OCI-LY7 (cell line): ENCODE data around the gene DDX5. TPM values are rescaled to one million over a fixed set of nuclear protein-coding genes. Genes with fewer than 3 reads are reported as not detected.

Experiments
- Bru-seq: library from RNA; stranded (reverse); fragments of 400-500 nt; gene quantifications from one replicate; lab custom pipeline; 2021; lab: Mats Ljungman, UMichigan
- BruChase-seq, 2 experiments: library from RNA; stranded (reverse); fragments of 400-500 nt; gene quantifications; one replicate each; lab custom pipeline; 2021; lab: Mats Ljungman, UMichigan
- BruUV-seq: library from RNA; stranded (reverse); fragments of 400-500 nt; replicated peaks from 2 replicates; lab custom pipeline; 2021; lab: Mats Ljungman, UMichigan
- CTCF ChIA-PET: fragments of 300-600 bp; sonication (Branson Sonifier 250); formaldehyde crosslinking; loops from one replicate; lab custom pipeline; 2022; ENCODE audit warnings: antibody characterized with exemption; ENCODE audit not compliant: unreplicated experiment; lab: Charles Lee
- POLR2A ChIA-PET: fragments of 300-600 bp; sonication (Branson Sonifier 250); formaldehyde crosslinking; loops from one replicate; lab custom pipeline; 2022; ENCODE audit warnings: antibody characterized with exemption; lab: Charles Lee
- DNase-seq: peaks from one replicate; pipeline ENCODE4 v3.0.0-alpha.2; 2015; ENCODE audit warnings: low spot score
- H2AFZ ChIP-seq: fragments of 200-600 bp; sonication (generic), shearing (Covaris generic); 2 replicates; pipeline ENCODE4 v1.6.1; 2014; ENCODE audit warnings: mild to moderate bottlenecking, antibody characterized with exemption, low read length, moderate library complexity
- H3K27ac ChIP-seq: fragments of 200-600 bp; sonication (generic); 2 replicates; pipeline ENCODE4 v1.5.1; 2014; ENCODE audit warnings: mixed run types, low read depth, mild to moderate bottlenecking, moderate library complexity, low read length, inconsistent platforms; ENCODE audit not compliant: poor library complexity, severe bottlenecking
- H3K36me3 ChIP-seq: fragments of 200-600 bp; sonication (generic); 2 replicates; pipeline ENCODE4 v1.6.1; 2014; ENCODE audit warnings: mild to moderate bottlenecking, antibody characterized with exemption, low read length, moderate library complexity, mixed read lengths; ENCODE audit not compliant: insufficient read depth
- H3K4me1 ChIP-seq: fragments of 200-600 bp; sonication (generic); 2 replicates; pipeline ENCODE4 v1.5.1; 2014; ENCODE audit warnings: mild to moderate bottlenecking, low read length; ENCODE audit not compliant: insufficient read depth, poor library complexity, severe bottlenecking
- H3K4me2 ChIP-seq: fragments of 200-600 bp; sonication (generic); 2 replicates; pipeline ENCODE4 v1.6.1; 2014; ENCODE audit warnings: mild to moderate bottlenecking, low read length
- H3K4me3 ChIP-seq: fragments of 200-600 bp; sonication (generic); 2 replicates; pipeline ENCODE4 v1.5.1; 2014; ENCODE audit warnings: mild to moderate bottlenecking, low read depth, low read length; ENCODE audit not compliant: poor library complexity, severe bottlenecking
- H3K79me2 ChIP-seq: fragments of 200-600 bp; sonication (generic); 2 replicates; pipeline ENCODE4 v1.6.1; 2016; ENCODE audit warnings: low read depth, mild to moderate bottlenecking, low read length, moderate library complexity, mixed read lengths; ENCODE audit not compliant: insufficient read depth
- H3K9me2 ChIP-seq: fragments of 200-600 bp; sonication (generic); 2 replicates; pipeline ENCODE4 v1.6.1; 2016; ENCODE audit warnings: mild to moderate bottlenecking, low read length, mixed read lengths; ENCODE audit not compliant: insufficient read depth
- H3K9me3 ChIP-seq: fragments of 200-600 bp; sonication (generic); 2 replicates; pipeline ENCODE4 v1.6.1; 2014; ENCODE audit warnings: mild to moderate bottlenecking, mixed run types, low read length, mixed read lengths
- H4K20me1 ChIP-seq: fragments of 200-600 bp; sonication (generic); 2 replicates; pipeline ENCODE4 v1.6.1; 2014; ENCODE audit warnings: mild to moderate bottlenecking, antibody characterized with exemption, low read length, moderate library complexity, mixed read lengths; ENCODE audit not compliant: insufficient read depth
- CTCF ChIP-seq: fragments of 200-600 bp; sonication (generic); conservative IDR thresholded peaks from 2 replicates; pipeline ENCODE4 v1.5.1; 2014; ENCODE audit warnings: mild to moderate bottlenecking, antibody characterized with exemption, low read length, moderate library complexity, mixed read lengths
- EZH2phosphoT487 ChIP-seq: fragments of 200-600 bp; sonication (generic); IDR thresholded peaks from 2 replicates; pipeline ENCODE4 v1.6.1; 2018; ENCODE audit warnings: low read depth, borderline replicate concordance, mild to moderate bottlenecking, mixed run types, antibody characterized with exemption, low read length, moderate library complexity, mixed read lengths
- intact Hi-C: fragments of 100-400 bp; cut with micrococcal nuclease; formaldehyde crosslinking; loops from one replicate; pipeline ENCODE4 v1.10.0; 2022; ENCODE audit not compliant: unreplicated experiment
- long read RNA-seq: library from polyadenylated mRNA; stranded (forward); transcript quantifications from one replicate; pipeline ENCODE4 v2.0.0, GENCODE V29; 2022
- total RNA-seq, 2 experiments: library from RNA; depleted of rRNA in 1 of 2; stranded (reverse); fragments of >200 nt in 1 of 2; shearing (Covaris generic) in 1 of 2; gene quantifications; 2 replicates each; pipeline ENCODE4 v1.2.3, GENCODE V29; 2014 to 2022

The DDX5 gene
- 362 and 461 TPM in 2 replicates for total RNA-seq (2014; rRNA removed; shearing (Covaris generic))
- 815 and 857 TPM in 2 replicates for total RNA-seq (2022)
- Bru-seq, nascent RNA, result percentile 100 among the genes with signal in this experiment
- percentile 100 among the genes with signal in this experiment for BruChase-seq, experiment 1, labeled RNA remaining after a 6-hour chase
- BruChase-seq, experiment 2, labeled RNA remaining after a 2-hour chase, result percentile 100 among the genes with signal in this experiment
- long read RNA-seq, transcript DDX5-215 (12 exons, 3,558 nt), result minor isoform, 439 of 2,065 reads
- long read RNA-seq, transcript DDX5-201 (13 exons, 2,554 nt), result major isoform, 1,024 of 2,065 reads
- long read RNA-seq, partial matches to known transcripts, result 477 of 2,065 reads
- long read RNA-seq, other reads (novel, unspliced or antisense), result 122 of 2,065 reads

- no peaks in the 10 kb centered on the region for H3K9me3 ChIP-seq
- peaks cover 50% of the 10 kb centered on the region for H4K20me1 ChIP-seq
- POLR2A ChIA-PET, result interaction anchor here (0.6 to 2.3 kb wide), 10 partner anchors 9 to 771 kb away, joined by 3 to 17 read pairs (median 4); partner anchors contain the start of gene POLG2
- no peak for TF ChIP-seq EZH2phosphoT487
- no peak for TF ChIP-seq CTCF
- peaks cover 40% of the 10 kb centered on the region for H3K4me1 ChIP-seq
- intact Hi-C loops, result no loop called here
- peaks cover 90% of the 10 kb centered on the region for H3K79me2 ChIP-seq
- peak within 1 kb of the TSS; percentile 96 for H3K4me2 ChIP-seq
- H3K36me3 ChIP-seq, result peaks cover 79% of the 10 kb centered on the region
- H3K4me3 ChIP-seq, result peak within 1 kb of the TSS; percentile 100
- H3K27ac ChIP-seq, result peak within 1 kb of the TSS; percentile 90
- H3K9me2 ChIP-seq, result no peaks in the 10 kb centered on the region
- DNase-seq, result peak; percentile 97
- H2AFZ ChIP-seq, result peak within 1 kb of the TSS; percentile 71
- BruUV-seq, result no TSS peak
- CTCF ChIA-PET, result interaction anchor here (0.6 to 0.7 kb wide), 2 partner anchors 283 to 490 kb away, joined by 4 to 6 read pairs; no protein-coding TSS in a partner anchor
These were observed at the start of gene DDX5 for GRCh38 chr17:64506201-64506575. Gene DDX5 (minus strand): TSS chr17:64506289. CDS start chr17:64506119, 170 bp downstream.

- Histone ChIP-seq H3K4me3 (no peak overlapping the region), H3K36me3 (peaks cover 21% of the 10 kb centered on the region), H2AFZ (no peak overlapping the region), H3K27ac (no peak overlapping the region), H3K9me2 (no peaks in the 10 kb centered on the region), H3K4me1 (no peaks in the 10 kb centered on the region), H4K20me1 (no peaks in the 10 kb centered on the region), H3K4me2 (no peak overlapping the region), H3K9me3 (no peaks in the 10 kb centered on the region), H3K79me2 (no peaks in the 10 kb centered on the region)
- intact Hi-C loops, result no loop called here
- TF ChIP-seq EZH2phosphoT487 (no peak), CTCF (no peak)
- ChIA-PET CTCF (no interaction called here), POLR2A (interaction anchor here (1.2 kb wide), 1 partner anchor 45 kb away, joined by 3 read pairs; no protein-coding TSS in a partner anchor)
- DNase-seq, result no peak
- no TSS peak for BruUV-seq
These were observed 49.2 kb upstream of the DDX5 start for GRCh38 chr17:64555281-64555680.
